ENCODE measurements around the gene SMG6.

DNA sequence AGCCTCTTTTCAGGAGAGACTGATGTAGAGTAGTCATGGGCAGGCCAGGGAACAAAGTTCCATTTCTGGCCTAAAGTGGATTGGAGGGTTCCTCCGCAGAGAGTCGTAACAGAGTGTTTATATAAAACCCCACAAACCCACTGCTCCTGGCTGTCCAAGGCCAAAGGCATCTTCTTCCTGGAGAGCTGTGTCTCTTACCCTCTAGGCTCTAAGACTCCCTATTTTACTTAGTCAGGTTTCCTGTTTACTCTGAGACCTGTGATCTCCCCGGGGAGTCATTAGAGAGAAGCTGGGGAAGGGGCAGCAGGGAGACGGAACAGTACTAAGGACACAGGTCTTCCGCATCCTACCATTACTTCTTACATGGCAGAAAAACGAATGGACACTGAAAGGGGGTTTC lies 179.2 kb downstream of the SMG6 start:
- TF ChIP-seq EZH2 (IDR thresholded peaks at IDR 0.05; ENCODE audit: insufficient read depth, poor library complexity, severe bottlenecking) (no peak), EZH2phosphoT487 (IDR thresholded peaks at IDR 0.05; ENCODE audit: insufficient read depth, low read depth) (no peak)
